Activated naive CD4-positive, alpha-beta T cell treated with anti-CD3 and anti-CD28 coated beads for 36 hours (primary cell): ENCODE measurements around the gene CBR1. TPM values are rescaled to one million over a fixed set of nuclear protein-coding genes. Genes with fewer than 3 reads are reported as not detected.

ENCODE experiments used
- CTCF ChIA-PET: fragments of 350-600 bp; sonication (Branson Sonifier 250); formaldehyde crosslinking; loops from one replicate; lab custom pipeline; 2021; ENCODE audit warnings: antibody characterized with exemption; lab: Charles Lee
- DNase-seq: peaks from one replicate; pipeline ENCODE4 v3.0.0-alpha.2; 2020
- H3K27ac Mint-ChIP-seq: one replicate; pipeline ENCODE4 v1.8.0; 2021; ENCODE audit warnings: mild to moderate bottlenecking, mixed read lengths
- H3K27me3 Mint-ChIP-seq: one replicate; pipeline ENCODE4 v1.8.0; 2021; ENCODE audit warnings: low read depth, mixed read lengths
- H3K36me3 Mint-ChIP-seq: one replicate; pipeline ENCODE4 v1.8.0; 2021; ENCODE audit warnings: low read depth, mixed read lengths
- H3K4me1 Mint-ChIP-seq: one replicate; pipeline ENCODE4 v1.8.0; 2021; ENCODE audit warnings: low read depth, mixed read lengths
- H3K4me3 Mint-ChIP-seq: one replicate; pipeline ENCODE4 v1.8.0; 2021; ENCODE audit warnings: mild to moderate bottlenecking, moderate library complexity, mixed read lengths
- H3K9me3 Mint-ChIP-seq: one replicate; pipeline ENCODE4 v1.8.0; 2021; ENCODE audit warnings: mixed read lengths
- intact Hi-C: fragments of 100-400 bp; cut with micrococcal nuclease; formaldehyde crosslinking; loops from one replicate; pipeline ENCODE4 v1.15.1; 2023
- total RNA-seq, 2 experiments: library from RNA; stranded (reverse); gene quantifications; one replicate each; pipeline ENCODE4 v1.2.3, GENCODE V29; 2021

The CBR1 gene
- total RNA-seq, 2 experiments from 2014 or later, result 27.7 to 30.4 TPM

DNA sequence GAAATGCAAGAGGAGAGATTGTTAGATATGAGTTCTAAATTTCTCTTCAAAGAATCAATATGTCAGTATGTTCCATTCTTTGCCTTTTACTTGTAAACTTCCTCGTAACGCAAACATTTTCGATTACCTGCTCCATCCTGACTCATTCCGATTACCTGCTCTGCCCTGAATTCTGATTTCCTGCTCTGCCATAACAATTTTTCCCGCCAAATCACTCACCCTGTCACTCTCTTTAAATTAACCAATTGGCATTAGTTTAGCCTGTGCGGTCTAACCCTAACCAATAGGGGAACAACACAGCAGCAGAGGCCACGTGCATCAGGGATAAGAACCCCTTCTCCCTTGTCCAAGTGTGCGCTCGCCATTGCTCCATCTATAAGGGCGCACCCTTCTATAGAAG, 40.0 kb downstream of the CBR1 start:
- H3K4me3 Mint-ChIP-seq, result no peak overlapping the region
- H3K9me3 Mint-ChIP-seq, result no peaks in the 10 kb centered on the region
- H3K27me3 Mint-ChIP-seq, result peaks cover 10% of the 10 kb centered on the region
- H3K27ac Mint-ChIP-seq, result no peak overlapping the region
- intact Hi-C loops, result no loop called here
- no peaks in the 10 kb centered on the region for H3K36me3 Mint-ChIP-seq
- peaks cover 21% of the 10 kb centered on the region for H3K4me1 Mint-ChIP-seq
- CTCF ChIA-PET, result interaction anchor here (0.6 kb wide), 1 partner anchor 1416 kb away, joined by 4 read pairs; no protein-coding TSS in a partner anchor
- DNase-seq, result no peak

- Mint-ChIP-seq H3K36me3 (no peaks in the 10 kb centered on the region), H3K4me3 (no peak overlapping the region), H3K9me3 (no peaks in the 10 kb centered on the region), H3K4me1 (peaks cover 21% of the 10 kb centered on the region), H3K27ac (no peak overlapping the region), H3K27me3 (no peaks in the 10 kb centered on the region)
- DNase-seq, result no peak
- CTCF ChIA-PET, result interaction anchor here (0.9 to 2.2 kb wide), 5 partner anchors 15 to 178 kb away, joined by 3 to 6 read pairs (median 4); no protein-coding TSS in a partner anchor
- intact Hi-C loops, result no loop called here
Observed at GRCh38 chr21:36111238-36111637, 41.4 kb downstream of the CBR1 start.

GRCh38 chr21:36113647-36114428, 44.0 kb downstream of the CBR1 start:
- DNase-seq, result peak; percentile 33
- no peaks in the 10 kb centered on the region for H3K27me3 Mint-ChIP-seq
- peaks cover 21% of the 10 kb centered on the region for H3K4me1 Mint-ChIP-seq
- intact Hi-C loops, result no loop called here
- peak overlapping the region; percentile 51 for H3K27ac Mint-ChIP-seq
- H3K4me3 Mint-ChIP-seq, result peak overlapping the region; percentile 76
- no peaks in the 10 kb centered on the region for H3K36me3 Mint-ChIP-seq
- CTCF ChIA-PET, result interaction anchor here (0.6 to 2.1 kb wide), 20 partner anchors 10 to 1558 kb away, joined by 3 to 14 read pairs (median 4); partner anchors contain the start of gene SETD4
- no peaks in the 10 kb centered on the region for H3K9me3 Mint-ChIP-seq

- no peaks in the 10 kb centered on the region for H3K27me3 Mint-ChIP-seq
- CTCF ChIA-PET, result interaction anchor here (0.7 to 1.7 kb wide), 3 partner anchors 10 to 183 kb away, joined by 3 to 4 read pairs (median 3); no protein-coding TSS in a partner anchor
- intact Hi-C loops, result no loop called here
- no peak overlapping the region for H3K4me3 Mint-ChIP-seq
- peak overlapping the region; percentile 24 for H3K27ac Mint-ChIP-seq
- peaks cover 21% of the 10 kb centered on the region for H3K4me1 Mint-ChIP-seq
- DNase-seq, result no peak
- no peaks in the 10 kb centered on the region for H3K9me3 Mint-ChIP-seq
- H3K36me3 Mint-ChIP-seq, result no peaks in the 10 kb centered on the region
Observed at GRCh38 chr21:36115138-36115730, 45.4 kb downstream of the CBR1 start.

DNA sequence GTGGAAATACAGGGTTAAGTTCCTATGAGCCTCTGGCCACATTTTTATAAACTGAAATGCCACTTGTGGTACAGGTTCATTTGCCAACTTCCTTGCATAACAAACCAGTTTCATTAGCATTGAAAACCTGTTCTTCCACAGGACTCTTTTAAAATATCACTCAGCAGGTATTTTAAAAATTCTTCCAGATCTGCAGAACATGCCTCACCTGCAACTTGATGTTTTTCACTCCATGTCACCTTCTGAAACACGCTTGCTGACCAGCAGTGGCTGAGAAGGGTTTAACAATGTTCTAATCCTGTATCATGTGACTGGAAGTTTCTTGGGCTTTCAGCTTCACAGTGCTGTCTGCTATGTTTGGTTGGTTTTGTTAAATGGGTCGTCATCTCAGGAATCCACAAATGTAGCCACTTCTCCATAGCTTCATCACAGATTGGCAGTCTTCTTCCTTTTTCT, 47.5 kb downstream of the CBR1 start:
- Mint-ChIP-seq H3K27me3 (no peaks in the 10 kb centered on the region), H3K9me3 (no peaks in the 10 kb centered on the region), H3K36me3 (no peaks in the 10 kb centered on the region), H3K4me1 (peaks cover 21% of the 10 kb centered on the region), H3K27ac (no peak overlapping the region), H3K4me3 (no peak overlapping the region)
- intact Hi-C loops, result no loop called here
- CTCF ChIA-PET, result interaction anchor here (0.7 to 1.6 kb wide), 3 partner anchors 8 to 238 kb away, joined by 3 to 4 read pairs (median 3); no protein-coding TSS in a partner anchor
- no peak for DNase-seq

- intact Hi-C loops, result no loop called here
- H3K4me3 Mint-ChIP-seq, result no peak overlapping the region
- peaks cover 2% of the 10 kb centered on the region for H3K4me1 Mint-ChIP-seq
- CTCF ChIA-PET, result no interaction called here
- H3K36me3 Mint-ChIP-seq, result no peaks in the 10 kb centered on the region
- H3K9me3 Mint-ChIP-seq, result no peaks in the 10 kb centered on the region
- no peak overlapping the region for H3K27ac Mint-ChIP-seq
- H3K27me3 Mint-ChIP-seq, result no peaks in the 10 kb centered on the region
- DNase-seq, result no peak
Observed at GRCh38 chr21:36120304-36120888, 50.6 kb downstream of the CBR1 start.

Other genes with a start within 250 kb of the CBR1 start
- 10 to 100 TPM; 14.8 to 15.2 TPM for gene SETD4, start 9.5 kb upstream of the CBR1 start, total RNA-seq
- 10 to 100 TPM; 13.3 to 13.7 TPM for gene CBR3, start 65.1 kb downstream of the CBR1 start, total RNA-seq
- gene DOP1B, start 86.8 kb downstream of the CBR1 start, total RNA-seq, result 10 to 100 TPM; 16.4 to 19.6 TPM